ENCODE results near the gene SLC30A3. TPM values are rescaled to one million over a fixed set of nuclear protein-coding genes. Genes with fewer than 3 reads are reported as not detected.

The SLC30A3 gene
- total RNA-seq, 1 experiment from 2014 or later, result 1.5 TPM

- BruUV-seq (replicated peaks), result no TSS peak
- H3F3A ChIP-seq (ENCODE audit: insufficient read depth, low read depth), result no peaks in the 10 kb centered on the region
- H3K9me2 ChIP-seq (ENCODE audit: insufficient read depth), result no peaks in the 10 kb centered on the region
- no peak within 1 kb of the TSS for H2AFZ ChIP-seq
- no peaks in the 10 kb centered on the region for H3K36me3 ChIP-seq (ENCODE audit: low read depth)
- intact Hi-C loops (cut with micrococcal nuclease; ENCODE audit: unreplicated experiment), result no loop called here
- H4K20me1 ChIP-seq (ENCODE audit: insufficient read depth), result no peaks in the 10 kb centered on the region
- no peaks in the 10 kb centered on the region for H3K79me2 ChIP-seq (ENCODE audit: low read depth)
- POLR2A ChIA-PET (ENCODE audit: unreplicated experiment), result no interaction called here
- no peak within 1 kb of the TSS for H3K27ac ChIP-seq
- no peaks in the 10 kb centered on the region for H3K4me1 ChIP-seq (replicated peaks; ENCODE audit: insufficient read depth)
- no peak within 1 kb of the TSS for H3K4me2 ChIP-seq
- CTCF ChIA-PET, result no interaction called here
- DNase-seq, result no peak
- no peak within 1 kb of the TSS for H3K4me3 ChIP-seq
- no peaks in the 10 kb centered on the region for H3K27me3 ChIP-seq (ENCODE audit: insufficient read depth, low read depth)
- H3K9me3 ChIP-seq (ENCODE audit: insufficient read depth, low read depth), result no peaks in the 10 kb centered on the region
- no peak for TF ChIP-seq CTCF (conservative IDR thresholded peaks at IDR 0.05)
- no peak for TF ChIP-seq EZH2 (IDR thresholded peaks at IDR 0.05; ENCODE audit: low read depth)
These were observed 45.6 kb upstream of the SLC30A3 start, which contains the start of gene UCN for GRCh38 chr2:27308359-27308881. TSS of gene UCN (minus strand) at chr2:27308445. CDS start at chr2:27307895, 550 bp downstream.

DNA sequence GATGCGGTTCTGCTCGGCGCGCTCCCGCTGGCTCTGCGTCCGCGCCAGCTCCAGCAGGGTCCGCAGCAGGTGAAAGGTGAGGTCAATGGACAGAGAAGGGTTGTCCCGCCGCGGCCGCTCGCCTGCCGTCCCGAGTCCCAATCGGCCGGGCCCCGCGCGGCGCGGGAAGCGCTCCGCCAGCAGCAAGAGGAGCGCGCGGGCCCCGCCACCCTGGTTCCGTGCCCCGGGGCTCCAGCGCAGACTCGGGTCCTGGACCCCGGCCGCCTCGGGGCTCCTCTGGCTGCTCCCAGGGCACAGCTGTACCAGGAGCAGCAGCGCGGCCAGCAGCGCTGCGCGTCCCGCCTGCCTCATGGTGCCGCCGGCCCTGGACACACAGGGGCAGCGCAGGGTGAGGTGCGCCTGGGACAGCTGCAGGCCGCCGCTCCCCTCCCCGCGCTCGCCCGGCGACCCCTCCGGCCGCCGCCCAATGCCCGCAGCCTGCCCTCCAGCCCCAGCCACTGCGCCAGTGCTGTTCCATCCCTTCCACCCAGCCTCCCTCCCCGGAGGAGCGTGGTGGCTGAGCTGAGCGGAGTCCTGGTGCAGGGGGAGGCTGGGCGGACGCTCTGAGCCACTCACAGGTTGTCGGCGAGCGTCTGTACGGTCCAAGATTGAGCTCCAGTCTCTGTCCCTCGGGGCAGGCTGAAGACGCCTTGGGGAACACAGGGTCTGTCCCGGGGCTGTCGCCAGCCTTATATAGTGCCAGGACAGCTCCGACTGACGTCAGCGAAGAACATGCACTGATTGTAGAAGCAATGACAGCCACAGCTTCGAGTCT lies 44.9 kb upstream of the SLC30A3 start:
- no TSS peak for BruUV-seq (replicated peaks)
- Histone ChIP-seq H4K20me1 (ENCODE audit: insufficient read depth) (no peaks in the 10 kb centered on the region), H3K4me3 (no peak overlapping the region), H3K4me2 (no peak overlapping the region), H3K36me3 (ENCODE audit: low read depth) (no peaks in the 10 kb centered on the region), H2AFZ (no peak overlapping the region), H3K9me2 (ENCODE audit: insufficient read depth) (no peaks in the 10 kb centered on the region), H3F3A (ENCODE audit: insufficient read depth, low read depth) (no peaks in the 10 kb centered on the region), H3K4me1 (replicated peaks; ENCODE audit: insufficient read depth) (no peaks in the 10 kb centered on the region; the same call in 1 of the 2 replicates), H3K27ac (no peak overlapping the region), H3K9me3 (ENCODE audit: insufficient read depth, low read depth) (no peaks in the 10 kb centered on the region), H3K79me2 (ENCODE audit: low read depth) (no peaks in the 10 kb centered on the region), H3K27me3 (ENCODE audit: insufficient read depth, low read depth) (no peaks in the 10 kb centered on the region)
- ChIA-PET POLR2A (ENCODE audit: unreplicated experiment) (no interaction called here), CTCF (no interaction called here)
- no peak for DNase-seq
- TF ChIP-seq EZH2 (IDR thresholded peaks at IDR 0.05; ENCODE audit: low read depth) (no peak), CTCF (conservative IDR thresholded peaks at IDR 0.05) (no peak)
- intact Hi-C loops (cut with micrococcal nuclease; ENCODE audit: unreplicated experiment), result no loop called here

GRCh38 chr2:27307287-27307544 lies 44.4 kb upstream of the SLC30A3 start:
- Histone ChIP-seq H3K36me3 (ENCODE audit: low read depth) (no peaks in the 10 kb centered on the region), H3K4me2 (no peak overlapping the region), H3K4me3 (no peak overlapping the region), H3K27me3 (ENCODE audit: insufficient read depth, low read depth) (no peaks in the 10 kb centered on the region), H2AFZ (no peak overlapping the region), H3K9me3 (ENCODE audit: insufficient read depth, low read depth) (no peaks in the 10 kb centered on the region), H3K9me2 (ENCODE audit: insufficient read depth) (no peaks in the 10 kb centered on the region), H3K79me2 (ENCODE audit: low read depth) (no peaks in the 10 kb centered on the region), H3K4me1 (replicated peaks; ENCODE audit: insufficient read depth) (no peaks in the 10 kb centered on the region; the same call in 1 of the 2 replicates), H3K27ac (no peak overlapping the region), H4K20me1 (ENCODE audit: insufficient read depth) (no peaks in the 10 kb centered on the region), H3F3A (ENCODE audit: insufficient read depth, low read depth) (no peaks in the 10 kb centered on the region)
- BruUV-seq (replicated peaks), result no TSS peak
- no peak for TF ChIP-seq CTCF (conservative IDR thresholded peaks at IDR 0.05)
- no peak for TF ChIP-seq EZH2 (IDR thresholded peaks at IDR 0.05; ENCODE audit: low read depth)
- no peak for DNase-seq
- ChIA-PET POLR2A (ENCODE audit: unreplicated experiment) (no interaction called here), CTCF (no interaction called here)
- intact Hi-C loops (cut with micrococcal nuclease; ENCODE audit: unreplicated experiment), result no loop called here

All from PC-9 (cell line).